A549 (cell line): ENCODE data around the gene KIAA2012. TPM values are rescaled to one million over a fixed set of nuclear protein-coding genes. Genes with fewer than 3 reads are reported as not detected.

Experiments
- ATAC-seq, 2 experiments: fragments of 200-7000 bp in 1 of 2; fragments of >200 bp in 1 of 2; cut with Nextera tagmentation in 1 of 2; cut with Tn5 transposase in 1 of 2; 3 replicates each; pipeline versions ENCODE4 v1.8.0 to v1.9.1; 2018 to 2020; ENCODE audit warnings: mild to moderate bottlenecking in 1 of 2, moderate library complexity in 1 of 2
- CTCF ChIA-PET: fragments of 300-600 bp; sonication (Branson Sonifier 250); formaldehyde crosslinking; extraction: SDS; loops from one replicate; lab custom pipeline; 2021; ENCODE audit warnings: antibody characterized with exemption, inconsistent platforms; lab: Yijun Ruan, JAX
- POLR2A ChIA-PET: fragments of 350-600 bp; formaldehyde crosslinking; extraction: SDS; loops from one replicate; lab custom pipeline; 2021; ENCODE audit warnings: antibody characterized with exemption, inconsistent platforms; lab: Yijun Ruan, JAX
- DNase-seq, 2 experiments: peaks; one replicate each; pipeline versions ENCODE4 v3.0.0 to v3.0.0-alpha.2; 2011 to 2016; ENCODE audit warnings: low read depth in 1 of 2, low spot score in 1 of 2
- FAIRE-seq: peaks from 2 replicates; lab custom pipeline; 2011; peaks lifted over from hg19 to GRCh38; lab: Jason Lieb, UNC
- H3K27ac ChIP-seq, 2 experiments: fragments of >200 bp; sonication (Bioruptor Twin); formaldehyde crosslinking; 3 replicates each; pipeline ENCODE4 v1.5.1; 2016 to 2017
- H3K4me1 ChIP-seq: fragments of >200 bp; sonication (Bioruptor Twin); formaldehyde crosslinking; 3 replicates; pipeline ENCODE4 v1.6.1; 2016
- H3K4me2 ChIP-seq: fragments of >200 bp; sonication (Bioruptor Twin); formaldehyde crosslinking; 3 replicates; pipeline ENCODE4 v1.6.1; 2016
- H3K4me3 ChIP-seq: fragments of >200 bp; sonication (Bioruptor Twin); formaldehyde crosslinking; 3 replicates; pipeline ENCODE4 v1.5.1; 2016
- H3K9me3 ChIP-seq: fragments of >200 bp; sonication (Bioruptor Twin); formaldehyde crosslinking; 3 replicates; pipeline ENCODE4 v1.6.1; 2016
- CBX2 ChIP-seq: fragments of 200-600 bp; sonication (generic); IDR thresholded peaks from 2 replicates; pipeline ENCODE4 v1.6.1; 2016; ENCODE audit warnings: low read depth, mild to moderate bottlenecking, borderline replicate concordance
- CHD4 ChIP-seq: fragments of 200-600 bp; sonication (generic); IDR thresholded peaks from 2 replicates; pipeline ENCODE4 v1.6.1; 2016; ENCODE audit warnings: antibody characterized with exemption, mild to moderate bottlenecking, borderline replicate concordance
- CTCF ChIP-seq: fragments of >200 bp; sonication (Bioruptor Twin); formaldehyde crosslinking; IDR thresholded peaks from 3 replicates; pipeline ENCODE4 v1.5.1; 2016
- E2F6 ChIP-seq: IDR thresholded peaks from 2 replicates; pipeline ENCODE4 v1.6.1; 2012; ENCODE audit warnings: low read depth, borderline replicate concordance
- ESRRA ChIP-seq: fragments of 150-350 bp; IDR thresholded peaks from 2 replicates; pipeline ENCODE4 v1.6.1; 2014; ENCODE audit warnings: mild to moderate bottlenecking, low read length, borderline replicate concordance
- FOSB ChIP-seq: fragments of 250-450 bp; sonication (Bioruptor Pico); IDR thresholded peaks from 2 replicates; pipeline ENCODE4 v1.5.0; 2020; ENCODE audit warnings: mild to moderate bottlenecking, moderate library complexity
- FOSL2 ChIP-seq, 2 experiments: fragments of 450-650 bp in 1 of 2; fragments of >200 bp in 1 of 2; sonication (Bioruptor Twin) in 1 of 2; formaldehyde crosslinking; IDR thresholded peaks; 2 replicates each; pipeline versions ENCODE4 v1.5.0 to v1.6.1; 2016 to 2020; ENCODE audit warnings: mild to moderate bottlenecking in 1 of 2, moderate library complexity in 1 of 2
- HDAC2 ChIP-seq: fragments of 200-600 bp; sonication (generic); IDR thresholded peaks from 2 replicates; pipeline ENCODE4 v1.6.1; 2016
- HEYL ChIP-seq: fragments of 250-450 bp; sonication (Bioruptor Pico); IDR thresholded peaks from 2 replicates; pipeline ENCODE4 v1.8.0; 2021; ENCODE audit warnings: mild to moderate bottlenecking, moderate library complexity
- HOXA7 ChIP-seq: fragments of 250-450 bp; sonication (Bioruptor Pico); IDR thresholded peaks from 2 replicates; pipeline ENCODE4 v1.5.0; 2020; ENCODE audit warnings: mild to moderate bottlenecking, moderate library complexity
- JUN ChIP-seq, 2 experiments: fragments of >200 bp; sonication (Bioruptor Twin); formaldehyde crosslinking; IDR thresholded peaks; 2 replicates in 1 of 2; 3 replicates in 1 of 2; pipeline ENCODE4 v1.6.1; 2016 to 2017
- KDM1A ChIP-seq: fragments of 200-600 bp; sonication (generic); IDR thresholded peaks from 2 replicates; pipeline ENCODE4 v1.6.1; 2016; ENCODE audit warnings: low read depth, mild to moderate bottlenecking
- KDM5A ChIP-seq: fragments of 200-600 bp; sonication (generic); IDR thresholded peaks from 2 replicates; pipeline ENCODE4 v1.6.1; 2016; ENCODE audit warnings: antibody characterized with exemption, mild to moderate bottlenecking
- MAZ ChIP-seq: fragments of 150-350 bp; IDR thresholded peaks from 2 replicates; pipeline ENCODE4 v1.6.1; 2014; ENCODE audit warnings: antibody characterized with exemption, low read depth, low read length, borderline replicate concordance
- NFE2L2 ChIP-seq: fragments of 150-350 bp; conservative IDR thresholded peaks from 2 replicates; pipeline ENCODE4 v1.6.1; 2014; ENCODE audit warnings: low read length
- PHF8 ChIP-seq: fragments of 200-600 bp; sonication (generic); IDR thresholded peaks from 2 replicates; pipeline ENCODE4 v1.6.1; 2016; ENCODE audit warnings: low read depth, mild to moderate bottlenecking, antibody characterized with exemption, moderate library complexity, borderline replicate concordance
- RARB ChIP-seq: fragments of 250-450 bp; sonication (Bioruptor Pico); IDR thresholded peaks from 2 replicates; pipeline ENCODE4 v1.8.0; 2021; ENCODE audit warnings: mild to moderate bottlenecking, moderate library complexity
- RCOR1 ChIP-seq: fragments of 150-350 bp; IDR thresholded peaks from 2 replicates; pipeline ENCODE4 v1.6.1; 2014; ENCODE audit warnings: antibody characterized with exemption, low read length, low read depth
- REST ChIP-seq: fragments of 200-600 bp; sonication (generic); IDR thresholded peaks from 2 replicates; pipeline ENCODE4 v1.6.1; 2016; ENCODE audit warnings: antibody characterized with exemption, mild to moderate bottlenecking, moderate library complexity
- RFX5 ChIP-seq: fragments of 450-650 bp; IDR thresholded peaks from 2 replicates; pipeline ENCODE4 v1.7.1; 2014; ENCODE audit warnings: antibody characterized with exemption, mild to moderate bottlenecking, moderate library complexity
- RNF2 ChIP-seq: fragments of 200-600 bp; sonication (generic); IDR thresholded peaks from 2 replicates; pipeline ENCODE4 v1.6.1; 2016; ENCODE audit warnings: low read depth, mild to moderate bottlenecking, antibody characterized with exemption, moderate library complexity, borderline replicate concordance
- ZC3H11A ChIP-seq: fragments of 450-650 bp; IDR thresholded peaks from 2 replicates; pipeline ENCODE4 v1.6.1; 2014; ENCODE audit warnings: antibody characterized with exemption, mild to moderate bottlenecking
- ZFP36 ChIP-seq: fragments of 450-650 bp; IDR thresholded peaks from 2 replicates; pipeline ENCODE4 v1.6.1; 2014; ENCODE audit warnings: borderline replicate concordance; ENCODE audit not compliant: partially characterized antibody
- ZSCAN20 ChIP-seq: fragments of 250-450 bp; sonication (Bioruptor Pico); IDR thresholded peaks from 2 replicates; pipeline ENCODE4 v1.8.0; 2022; ENCODE audit warnings: mild to moderate bottlenecking, moderate library complexity
- WGBS: methylation state at CpG from one replicate; pipeline ENCODE4 v1.1.6; 2017; ENCODE audit errors: missing lambda C conversion rate; 5-methylcytosine and 5-hydroxymethylcytosine counted together
- polyA plus RNA-seq, 4 experiments: library from polyadenylated mRNA; depleted of rRNA in 3 of 4; stranded (reverse); fragments of >200 nt; fragmentation: RNase III in 1 of 4; extraction: RNeasy Plus Mini Kit Qiagen cat#74134 plus additional on column Dnase treatment in 1 of 4; gene quantifications; 2 replicates in 3 of 4; 3 replicates in 1 of 4; pipeline ENCODE4 v1.2.3, GENCODE V29; 2011 to 2017
- TF ChIP-seq, protein P1 (sequence below): IDR thresholded peaks from 2 replicates; pipeline ENCODE4 v1.6.1; 2012
- TF ChIP-seq, protein P2 (sequence below): fragments of >200 bp; sonication (Bioruptor Twin); formaldehyde crosslinking; IDR thresholded peaks from 2 replicates; pipeline ENCODE4 v1.6.1; 2016
- TF ChIP-seq, protein P3 (sequence below): fragments of 150-350 bp; IDR thresholded peaks from 2 replicates; pipeline ENCODE4 v1.6.1; 2014; ENCODE audit warnings: low read depth, mild to moderate bottlenecking, low read length

Gene KIAA2012
- polyA plus RNA-seq, 2 of the 4 experiments (the other 2 are of a cell fraction), result 0.01 to 0.04 TPM

GRCh38 chr2:202042444-202042843 is 30.6 kb upstream of the KIAA2012 start:
- TF ChIP-seq CBX2, result no peak
- TF ChIP-seq REST, result no peak
- TF ChIP-seq FOSB (CRISPR knock-in tag), result no peak
- TF ChIP-seq KDM5A, result no peak
- TF ChIP-seq ZSCAN20, result no peak
- no peak for TF ChIP-seq HEYL (CRISPR knock-in tag)
- TF ChIP-seq FOSL2 (IDR thresholded peaks at IDR 0.05), result no peak
- TF ChIP-seq FOSL2 (CRISPR knock-in tag; IDR thresholded peaks at IDR 0.05), result no peak
- TF ChIP-seq, protein P1, sequence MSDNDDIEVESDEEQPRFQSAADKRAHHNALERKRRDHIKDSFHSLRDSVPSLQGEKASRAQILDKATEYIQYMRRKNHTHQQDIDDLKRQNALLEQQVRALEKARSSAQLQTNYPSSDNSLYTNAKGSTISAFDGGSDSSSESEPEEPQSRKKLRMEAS, result no peak
- no peak for TF ChIP-seq ZFP36
- TF ChIP-seq NFE2L2, result no peak
- TF ChIP-seq, protein P2, sequence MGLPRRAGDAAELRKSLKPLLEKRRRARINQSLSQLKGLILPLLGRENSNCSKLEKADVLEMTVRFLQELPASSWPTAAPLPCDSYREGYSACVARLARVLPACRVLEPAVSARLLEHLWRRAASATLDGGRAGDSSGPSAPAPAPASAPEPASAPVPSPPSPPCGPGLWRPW, result no peak
- no peak for TF ChIP-seq RFX5
- no peak for TF ChIP-seq JUN (IDR thresholded peaks at IDR 0.05)
- no peak for TF ChIP-seq HOXA7 (CRISPR knock-in tag)
- no peak for TF ChIP-seq RNF2
- no peak for TF ChIP-seq ZC3H11A
- TF ChIP-seq KDM1A, result no peak
- TF ChIP-seq RARB (CRISPR knock-in tag), result no peak
- no peak for TF ChIP-seq RCOR1
- no peak overlapping the region for H3K4me3 ChIP-seq
- peaks cover 32% of the 10 kb centered on the region for H3K4me1 ChIP-seq
- H3K27ac ChIP-seq, result no peak overlapping the region
- no peak for ATAC-seq
- POLR2A ChIA-PET, result no interaction called here
- WGBS, result 80% methylated on average over 5 of the region's 5 CpGs
- H3K9me3 ChIP-seq, result no peaks in the 10 kb centered on the region
- DNase-seq, result no peak
- FAIRE-seq, result no peak
- no peak overlapping the region for H3K4me2 ChIP-seq
- CTCF ChIA-PET, result interaction anchor here (0.6 to 3.6 kb wide), 7 partner anchors 10 to 1623 kb away, joined by 3 to 11 read pairs (median 4); no protein-coding TSS in a partner anchor

DNA sequence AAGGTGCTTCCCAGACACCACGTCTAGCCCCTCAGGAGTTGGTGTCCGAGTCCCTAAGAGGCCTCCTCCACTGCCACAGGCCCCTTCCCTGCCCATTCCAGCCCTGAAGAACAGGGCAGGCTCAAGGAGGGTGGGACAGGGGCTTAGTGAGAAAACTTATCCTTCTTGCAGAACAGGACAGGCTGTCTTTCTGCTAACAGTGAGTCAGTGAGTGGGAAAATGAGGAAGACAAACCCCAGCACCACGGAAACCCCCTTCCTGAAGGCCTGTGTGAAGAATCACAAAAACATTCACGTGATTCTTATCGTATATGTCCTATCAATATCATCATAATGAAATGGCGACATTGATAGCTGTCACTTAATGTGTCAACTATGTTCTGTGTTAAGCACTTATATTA is 29.6 kb upstream of the KIAA2012 start:
- POLR2A ChIA-PET, result no interaction called here
- FAIRE-seq (no peak), ATAC-seq (no peak)
- peaks cover 22% of the 10 kb centered on the region for H3K4me1 ChIP-seq
- 77% methylated on average over 4 of the region's 6 CpGs for WGBS
- H3K4me2 ChIP-seq, result no peak overlapping the region
- no peaks in the 10 kb centered on the region for H3K9me3 ChIP-seq
- H3K27ac ChIP-seq, result no peak overlapping the region
- no peak for TF ChIP-seq CTCF
- TF ChIP-seq FOSL2 (IDR thresholded peaks at IDR 0.05), result no peak
- no peak for TF ChIP-seq FOSL2 (CRISPR knock-in tag; IDR thresholded peaks at IDR 0.05)
- TF ChIP-seq PHF8, result no peak
- no peak for TF ChIP-seq KDM5A
- no peak for TF ChIP-seq CHD4
- no peak for TF ChIP-seq E2F6
- no peak for TF ChIP-seq MAZ
- TF ChIP-seq ESRRA, result no peak
- TF ChIP-seq CBX2, result no peak
- TF ChIP-seq, protein P3, sequence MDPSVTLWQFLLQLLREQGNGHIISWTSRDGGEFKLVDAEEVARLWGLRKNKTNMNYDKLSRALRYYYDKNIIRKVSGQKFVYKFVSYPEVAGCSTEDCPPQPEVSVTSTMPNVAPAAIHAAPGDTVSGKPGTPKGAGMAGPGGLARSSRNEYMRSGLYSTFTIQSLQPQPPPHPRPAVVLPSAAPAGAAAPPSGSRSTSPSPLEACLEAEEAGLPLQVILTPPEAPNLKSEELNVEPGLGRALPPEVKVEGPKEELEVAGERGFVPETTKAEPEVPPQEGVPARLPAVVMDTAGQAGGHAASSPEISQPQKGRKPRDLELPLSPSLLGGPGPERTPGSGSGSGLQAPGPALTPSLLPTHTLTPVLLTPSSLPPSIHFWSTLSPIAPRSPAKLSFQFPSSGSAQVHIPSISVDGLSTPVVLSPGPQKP, result no peak
- TF ChIP-seq, protein P1, result no peak
- no peak for TF ChIP-seq JUN (IDR thresholded peaks at IDR 0.05)
- TF ChIP-seq HDAC2, result no peak
- TF ChIP-seq, protein P2, result no peak
- TF ChIP-seq NFE2L2, result no peak
- TF ChIP-seq, all 56 proteins: peak for 0
- no peak overlapping the region for H3K4me3 ChIP-seq
- no peak for DNase-seq
- CTCF ChIA-PET, result interaction anchor here (1.4 to 3.6 kb wide), 3 partner anchors 9 to 182 kb away, joined by 4 to 11 read pairs (median 6); no protein-coding TSS in a partner anchor
